ENCODE results near the gene DBNL.

DBNL gene

DNA sequence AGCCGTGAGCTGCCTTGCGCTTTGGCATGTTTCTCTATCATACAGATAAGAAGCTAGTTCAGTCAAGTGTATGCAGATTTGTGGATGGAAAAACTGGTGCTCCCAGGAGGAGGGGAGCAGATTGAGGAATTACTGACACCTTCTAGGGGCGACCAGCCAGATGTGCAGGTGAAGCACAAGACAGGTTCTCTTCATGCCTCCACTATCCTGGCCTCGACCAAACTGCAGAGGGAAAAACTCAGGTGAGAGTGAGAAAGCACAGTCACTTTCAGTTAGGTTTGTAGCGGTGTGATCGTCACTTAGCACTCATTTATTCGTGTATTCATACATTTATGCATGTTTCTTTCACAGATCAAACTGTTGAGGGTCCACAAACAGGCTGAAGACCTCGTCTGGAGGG lies 600 bp upstream of the DBNL start:
- DNase-seq, result no peak

DNA sequence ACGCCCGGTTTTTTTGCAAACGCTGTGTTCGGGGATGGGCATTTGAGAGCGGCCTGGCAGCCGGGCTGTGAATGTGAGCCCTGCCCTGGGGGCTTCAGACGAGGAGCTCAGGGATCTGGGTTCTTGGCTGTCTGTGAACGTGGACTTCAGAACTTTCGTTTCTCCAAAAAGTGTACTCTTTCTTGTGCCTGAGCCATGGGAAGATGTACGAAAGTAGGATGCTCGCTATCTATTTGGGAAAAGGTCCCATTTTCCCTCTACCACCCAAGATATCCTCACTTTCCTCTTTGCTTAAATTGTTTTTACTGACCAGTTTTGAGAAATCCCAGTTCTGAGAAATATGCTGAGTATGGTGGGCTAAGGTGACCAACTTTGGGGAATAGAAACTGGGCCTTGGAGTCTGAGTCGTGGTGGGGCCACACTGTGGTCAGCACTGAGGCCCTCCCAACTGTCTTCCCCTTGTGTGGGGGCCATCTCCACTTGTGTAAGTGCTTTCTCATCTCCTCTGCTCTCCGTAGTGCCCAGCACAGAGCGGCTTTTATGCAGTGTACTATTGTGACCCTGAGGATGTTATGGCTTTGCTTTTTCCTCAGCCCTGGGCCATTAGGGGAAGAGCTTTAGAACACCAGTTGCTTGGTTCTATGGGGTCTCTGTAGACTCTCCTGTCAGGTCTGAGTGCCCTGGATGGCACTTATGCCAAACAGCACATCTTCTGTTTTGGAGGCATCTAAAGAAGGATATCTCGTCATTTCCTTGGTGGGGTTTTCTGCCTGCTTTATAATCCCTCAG lies 918 bp downstream of the DBNL start:
- DNase-seq, result no peak

DNA sequence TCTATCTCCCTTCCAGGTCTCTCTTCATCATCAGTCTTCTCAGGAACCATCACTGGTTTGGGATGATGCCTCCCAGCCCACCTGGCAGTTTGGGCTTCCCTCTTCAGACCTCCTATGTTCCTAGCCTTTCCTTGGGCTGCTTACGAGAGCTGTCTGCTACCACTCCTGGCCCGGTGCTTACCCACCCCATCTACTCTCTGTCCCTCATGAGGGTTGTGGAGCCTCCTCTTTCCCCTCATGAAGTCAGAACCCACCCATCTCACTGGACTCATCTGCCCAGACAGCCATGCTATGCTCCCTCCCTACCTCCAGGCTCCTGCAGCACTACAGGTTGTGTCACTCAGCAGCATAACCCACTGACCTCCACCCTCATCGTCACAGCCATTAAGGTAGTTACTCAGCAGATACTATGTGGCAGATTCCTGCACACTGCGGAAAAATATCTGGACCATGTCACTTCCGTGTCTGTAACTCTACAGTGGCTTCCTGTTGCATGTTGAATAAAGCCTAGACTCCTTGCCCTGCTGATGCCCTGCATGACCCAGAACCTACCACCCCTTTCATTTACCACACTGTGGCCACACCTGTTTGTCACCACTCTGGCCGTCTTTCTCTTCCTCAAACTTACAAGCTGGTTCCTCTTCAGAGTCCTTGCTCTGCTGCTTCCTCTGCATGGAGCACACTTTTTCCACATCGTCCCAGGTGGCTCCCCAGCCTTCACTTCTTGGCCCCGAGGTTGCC lies 2.0 kb downstream of the DBNL start:
- peak; percentile 17 for DNase-seq

DNA sequence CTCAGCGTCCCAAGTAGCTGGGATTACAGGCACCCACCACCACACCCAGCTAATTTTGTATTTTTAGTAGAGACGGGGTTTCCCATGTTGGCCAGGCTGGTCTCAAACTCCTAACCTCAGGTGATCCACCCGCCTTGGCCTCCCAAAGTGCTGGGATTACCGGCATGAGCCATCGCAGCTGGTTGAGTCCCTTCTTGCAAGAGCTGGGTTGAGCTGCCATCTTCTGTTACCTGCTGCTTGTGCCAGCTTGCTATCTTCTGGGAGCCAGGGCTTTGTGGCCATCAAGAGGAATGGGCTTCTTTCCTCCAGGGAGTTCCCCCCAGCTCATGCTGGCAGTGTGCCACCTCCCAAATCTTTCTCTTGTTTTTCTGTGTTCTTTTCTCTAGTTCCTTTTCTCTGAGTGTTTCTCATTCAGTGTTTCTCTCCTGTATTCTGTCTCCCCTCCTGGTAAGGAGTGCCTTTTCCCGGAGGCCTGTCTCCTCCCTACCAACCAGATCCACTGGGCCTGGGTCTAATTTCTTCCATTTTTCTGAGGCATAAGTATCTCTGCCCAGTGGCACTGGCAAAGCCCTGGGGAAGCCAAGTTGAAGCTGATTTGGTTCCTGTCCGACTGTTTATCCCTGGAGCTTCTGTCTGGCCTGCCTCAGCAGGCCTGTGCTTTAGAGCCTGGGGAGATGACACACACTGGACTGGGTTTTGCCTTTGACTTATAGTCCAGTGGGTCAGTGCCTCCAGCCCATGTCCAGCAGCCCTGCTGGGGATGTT lies 3.7 kb downstream of the DBNL start:
- DNase-seq, result no peak

DNA sequence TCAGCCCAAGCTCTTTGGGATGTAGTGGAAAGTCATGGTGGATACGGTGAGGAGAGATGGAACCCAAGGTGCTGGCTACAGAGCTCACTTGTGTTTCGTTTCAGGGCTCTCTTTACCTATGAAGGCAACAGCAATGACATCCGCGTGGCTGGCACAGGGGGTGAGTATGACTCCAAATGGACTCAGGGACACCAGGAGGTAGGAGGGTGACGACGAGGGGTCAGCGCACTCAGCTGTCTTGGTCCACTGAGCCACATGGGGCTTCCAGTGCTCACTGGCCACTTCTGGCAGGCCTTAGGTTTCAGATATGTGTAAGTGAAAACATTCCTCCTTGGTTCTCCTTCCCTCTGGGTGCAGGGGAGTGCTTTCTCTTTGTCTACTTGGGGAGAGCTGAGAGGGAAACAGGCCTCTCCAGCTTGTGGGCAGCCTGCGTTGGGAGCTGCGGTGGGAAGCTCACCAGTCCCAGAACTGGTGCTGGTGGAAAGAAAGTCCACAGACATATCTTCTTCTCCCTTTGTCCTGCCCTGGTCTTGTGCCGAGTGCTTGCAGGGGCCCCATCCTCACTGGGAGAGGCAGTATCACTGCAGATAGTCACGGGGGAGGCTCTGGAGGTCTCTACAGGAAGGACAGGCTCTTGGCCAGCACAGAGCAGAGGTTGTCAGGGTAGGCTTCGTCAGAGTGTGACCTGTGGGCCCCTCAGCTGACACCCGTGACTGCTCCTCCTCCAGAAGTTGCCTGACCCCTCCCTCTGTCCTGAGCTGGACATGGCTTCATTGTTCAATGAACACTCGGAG lies 5.8 kb downstream of the DBNL start:
- no peak for DNase-seq

DNA sequence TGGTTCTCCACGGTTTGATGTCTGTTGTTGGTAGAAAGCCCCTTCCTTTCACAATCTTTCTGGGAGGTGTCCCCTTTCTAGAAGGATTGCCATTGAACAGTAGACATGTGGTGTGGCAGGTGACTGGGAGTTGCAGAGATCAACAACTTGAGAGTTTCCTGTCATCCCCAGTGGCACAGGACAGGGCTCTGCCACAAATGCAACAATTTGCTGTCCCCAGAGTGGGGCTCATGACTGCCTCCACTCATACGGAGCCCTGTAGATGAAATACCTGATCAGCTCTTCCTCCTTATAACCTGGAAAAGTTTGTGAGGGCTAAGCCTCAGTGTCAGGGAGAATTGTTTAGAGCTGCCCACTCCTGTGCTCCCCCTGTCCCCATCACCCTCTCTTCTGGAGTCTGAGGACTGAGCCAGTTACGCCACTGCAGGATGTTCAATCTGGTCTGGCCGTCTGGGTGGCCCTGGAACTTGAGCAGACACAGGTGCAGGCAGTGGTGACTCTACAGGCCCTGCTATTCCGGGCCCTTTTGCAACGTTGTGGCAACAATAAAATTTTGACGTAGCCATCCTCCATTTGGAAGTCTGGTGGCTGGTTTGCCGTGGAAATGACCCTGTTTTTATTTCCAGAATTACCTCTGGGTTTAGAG lies 6.5 kb downstream of the DBNL start:
- no peak for DNase-seq

DNA sequence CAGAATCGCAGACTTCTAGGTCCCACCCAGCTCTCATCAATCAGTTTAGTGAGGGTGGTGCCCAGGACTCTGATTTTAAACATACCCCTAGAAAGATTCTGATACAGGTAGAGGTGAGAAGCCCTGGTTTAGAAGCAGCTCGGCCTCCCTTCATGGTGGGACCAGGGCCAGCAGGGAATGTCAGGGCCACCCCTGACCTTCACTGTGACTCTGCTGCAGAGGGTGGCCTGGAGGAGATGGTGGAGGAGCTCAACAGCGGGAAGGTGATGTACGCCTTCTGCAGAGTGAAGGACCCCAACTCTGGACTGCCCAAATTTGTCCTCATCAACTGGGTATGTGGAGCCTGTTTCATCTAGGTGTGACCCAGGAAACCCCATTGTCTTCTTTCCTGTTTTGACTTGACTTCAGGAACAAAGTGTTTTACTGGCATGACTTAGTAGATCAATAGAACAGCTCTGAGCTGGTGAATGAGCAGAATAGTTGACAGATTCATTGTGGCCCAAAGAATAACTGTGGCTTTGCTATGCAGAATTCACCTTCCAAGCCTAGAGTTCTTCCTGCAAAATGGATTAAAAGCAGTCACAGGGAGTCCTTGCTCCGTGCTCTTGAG lies 7.2 kb downstream of the DBNL start:
- DNase-seq, result no peak

DNA sequence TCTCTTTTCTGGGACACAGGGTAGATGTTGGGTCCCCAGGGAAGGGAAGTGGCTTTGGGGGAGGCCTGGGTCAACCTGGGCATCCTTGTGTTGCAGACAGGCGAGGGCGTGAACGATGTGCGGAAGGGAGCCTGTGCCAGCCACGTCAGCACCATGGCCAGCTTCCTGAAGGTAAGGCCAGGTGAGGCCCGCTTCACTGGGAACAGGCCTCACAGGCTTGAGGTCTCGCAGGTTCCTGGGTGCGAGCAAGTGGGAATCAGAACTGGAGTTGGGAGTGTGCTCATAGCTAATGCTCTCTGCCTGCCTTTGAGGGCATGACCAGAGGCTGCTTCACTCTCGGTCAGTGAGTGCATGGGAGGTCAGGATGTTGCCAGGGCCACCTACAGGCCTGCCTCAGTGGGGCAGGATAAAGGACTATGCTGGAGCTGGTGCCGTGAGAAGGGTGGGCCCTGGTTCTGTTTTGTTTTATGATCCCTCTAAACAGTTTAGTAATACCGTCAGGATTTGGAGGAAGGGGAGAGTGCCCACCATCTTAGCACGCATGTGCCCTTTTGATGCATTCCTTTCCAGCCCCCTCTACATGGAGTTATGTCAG lies 8.4 kb downstream of the DBNL start:
- no peak for DNase-seq

DNA sequence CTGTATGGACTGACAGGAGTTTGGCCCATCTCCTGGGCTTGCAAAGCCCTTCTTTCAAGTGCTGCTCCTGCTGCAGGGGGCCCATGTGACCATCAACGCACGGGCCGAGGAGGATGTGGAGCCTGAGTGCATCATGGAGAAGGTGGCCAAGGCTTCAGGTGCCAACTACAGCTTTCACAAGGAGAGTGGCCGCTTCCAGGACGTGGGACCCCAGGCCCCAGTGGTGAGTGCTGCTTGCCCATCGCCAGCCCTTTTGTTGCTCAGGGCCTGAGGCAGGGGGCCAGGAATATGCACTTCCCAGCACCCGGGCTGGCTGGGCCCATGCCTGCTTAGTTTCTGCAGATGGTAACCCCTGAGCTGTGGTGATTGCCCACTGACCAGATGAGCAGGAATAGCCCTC lies 12.2 kb downstream of the DBNL start:
- no peak for DNase-seq

DNA sequence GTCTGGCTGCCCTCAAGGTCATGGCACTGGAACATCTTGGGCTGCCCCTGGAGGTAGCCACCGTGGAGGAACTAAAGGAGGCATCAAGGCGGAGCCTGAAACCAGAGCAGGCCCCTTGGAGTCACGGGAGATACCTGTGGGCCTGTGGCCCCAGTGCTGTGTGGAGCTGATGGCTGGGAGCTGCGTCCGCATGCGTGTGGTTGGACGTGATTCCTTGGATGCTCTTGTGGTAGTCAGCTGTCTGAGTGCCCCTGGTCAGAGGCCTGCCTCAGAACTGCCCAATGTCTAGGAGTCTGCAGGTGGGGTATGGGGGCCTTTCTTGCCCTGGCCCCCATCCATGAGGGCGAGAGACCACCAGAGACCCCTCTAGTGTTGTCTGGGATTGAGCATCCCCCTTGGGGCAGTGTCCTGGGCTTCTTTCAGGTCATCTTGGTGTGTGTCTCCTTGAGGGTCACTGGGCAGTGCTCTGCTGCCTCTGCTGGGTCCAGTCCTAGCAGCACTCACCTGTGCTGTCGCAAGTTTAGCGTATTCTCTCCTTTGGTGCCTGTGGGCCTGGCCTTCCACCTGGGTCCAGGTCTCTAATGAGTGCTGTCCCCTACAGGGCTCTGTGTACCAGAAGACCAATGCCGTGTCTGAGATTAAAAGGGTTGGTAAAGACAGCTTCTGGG lies 12.8 kb downstream of the DBNL start:
- DNase-seq, result no peak

DNA sequence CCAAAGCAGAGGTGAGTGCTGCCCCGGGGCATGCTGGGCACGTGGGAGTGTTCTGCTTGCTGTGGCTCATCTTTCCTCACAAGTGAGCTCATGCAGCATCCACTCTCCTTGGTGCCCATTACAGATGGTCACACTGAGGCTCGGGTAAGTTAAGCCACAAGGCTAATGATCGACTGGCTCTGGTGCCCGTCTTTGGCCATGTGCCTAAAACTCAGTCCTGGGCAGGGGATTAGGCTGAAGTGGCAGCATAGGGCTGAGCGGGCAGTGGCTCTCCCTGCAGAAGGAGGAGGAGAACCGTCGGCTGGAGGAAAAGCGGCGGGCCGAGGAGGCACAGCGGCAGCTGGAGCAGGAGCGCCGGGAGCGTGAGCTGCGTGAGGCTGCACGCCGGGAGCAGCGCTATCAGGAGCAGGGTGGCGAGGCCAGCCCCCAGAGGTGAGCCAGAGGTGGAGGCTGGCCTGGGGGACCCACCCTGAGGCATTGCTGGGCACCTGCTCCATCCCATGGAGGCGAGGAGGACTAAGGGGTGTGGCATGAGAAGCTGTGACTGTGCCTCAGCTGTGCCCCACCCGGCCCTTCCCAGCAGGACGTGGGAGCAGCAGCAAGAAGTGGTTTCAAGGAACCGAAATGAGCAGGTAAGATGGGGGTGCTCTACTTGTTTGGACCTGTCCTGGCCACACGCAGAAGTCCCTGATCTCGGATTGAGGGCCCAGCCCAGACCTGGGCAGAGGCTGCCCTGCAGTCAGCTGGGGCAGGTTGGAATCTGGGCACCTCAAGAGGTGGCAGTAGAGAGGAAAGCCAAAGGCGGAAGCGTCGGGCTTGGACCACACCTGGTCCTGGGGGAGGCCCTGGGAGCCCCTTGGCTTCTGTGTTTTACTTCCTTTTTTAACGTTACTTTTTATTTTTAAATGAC lies 13.6 kb downstream of the DBNL start:
- no peak for DNase-seq

DNA sequence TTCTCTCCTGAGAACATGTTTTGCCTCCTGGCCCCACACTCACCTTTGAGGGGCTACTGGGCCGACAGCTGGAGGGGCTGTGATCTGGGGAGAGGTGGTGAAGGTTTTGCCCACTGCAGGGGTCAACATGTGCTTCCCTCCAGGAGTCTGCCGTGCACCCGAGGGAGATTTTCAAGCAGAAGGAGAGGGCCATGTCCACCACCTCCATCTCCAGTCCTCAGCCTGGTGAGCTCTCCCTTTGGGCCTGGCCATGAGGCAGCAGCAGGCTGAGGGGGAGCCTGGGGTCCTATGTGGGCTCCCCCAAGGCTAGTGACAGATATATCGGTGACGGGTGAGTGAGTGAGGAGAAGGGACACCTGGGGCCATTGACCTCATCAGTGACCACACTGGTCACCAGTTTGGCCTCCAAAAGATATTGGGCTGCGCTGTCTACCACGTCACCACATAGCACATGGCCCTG lies 14.3 kb downstream of the DBNL start:
- no peak for DNase-seq

DNA sequence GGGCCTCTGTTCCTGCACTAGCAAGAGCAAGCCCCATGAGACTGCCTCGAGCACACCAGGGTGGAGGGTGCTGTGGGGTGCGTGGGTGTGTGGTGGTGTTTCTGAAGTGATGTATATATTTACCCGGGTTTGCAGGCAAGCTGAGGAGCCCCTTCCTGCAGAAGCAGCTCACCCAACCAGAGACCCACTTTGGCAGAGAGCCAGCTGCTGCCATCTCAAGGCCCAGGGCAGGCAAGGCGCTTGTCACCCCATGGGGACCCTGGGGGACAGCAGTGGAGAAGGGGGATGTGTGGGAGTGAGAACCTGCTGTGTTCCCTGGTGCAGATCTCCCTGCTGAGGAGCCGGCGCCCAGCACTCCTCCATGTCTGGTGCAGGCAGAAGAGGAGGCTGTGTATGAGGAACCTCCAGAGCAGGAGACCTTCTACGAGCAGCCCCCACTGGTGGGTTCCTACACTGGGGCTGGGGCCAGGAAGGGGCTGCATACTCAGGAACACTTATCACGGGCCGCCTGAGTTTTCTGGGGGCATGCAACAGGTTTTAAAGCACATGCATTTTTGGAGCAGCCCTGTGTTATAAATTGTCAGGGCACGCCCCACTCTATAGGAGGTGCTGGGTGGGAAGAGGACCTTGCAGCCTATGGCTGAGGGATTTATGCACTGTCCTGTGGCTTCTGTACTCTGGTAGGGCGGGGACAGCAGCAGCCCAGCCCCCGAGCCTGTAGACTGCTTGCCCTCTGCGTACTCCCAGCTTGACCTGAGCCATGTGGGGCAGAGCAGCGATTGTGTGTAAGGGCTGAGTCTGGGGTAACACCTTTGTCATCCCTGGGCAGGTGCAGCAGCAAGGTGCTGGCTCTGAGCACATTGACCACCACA lies 15.0 kb downstream of the DBNL start:
- DNase-seq, result no peak

DNA sequence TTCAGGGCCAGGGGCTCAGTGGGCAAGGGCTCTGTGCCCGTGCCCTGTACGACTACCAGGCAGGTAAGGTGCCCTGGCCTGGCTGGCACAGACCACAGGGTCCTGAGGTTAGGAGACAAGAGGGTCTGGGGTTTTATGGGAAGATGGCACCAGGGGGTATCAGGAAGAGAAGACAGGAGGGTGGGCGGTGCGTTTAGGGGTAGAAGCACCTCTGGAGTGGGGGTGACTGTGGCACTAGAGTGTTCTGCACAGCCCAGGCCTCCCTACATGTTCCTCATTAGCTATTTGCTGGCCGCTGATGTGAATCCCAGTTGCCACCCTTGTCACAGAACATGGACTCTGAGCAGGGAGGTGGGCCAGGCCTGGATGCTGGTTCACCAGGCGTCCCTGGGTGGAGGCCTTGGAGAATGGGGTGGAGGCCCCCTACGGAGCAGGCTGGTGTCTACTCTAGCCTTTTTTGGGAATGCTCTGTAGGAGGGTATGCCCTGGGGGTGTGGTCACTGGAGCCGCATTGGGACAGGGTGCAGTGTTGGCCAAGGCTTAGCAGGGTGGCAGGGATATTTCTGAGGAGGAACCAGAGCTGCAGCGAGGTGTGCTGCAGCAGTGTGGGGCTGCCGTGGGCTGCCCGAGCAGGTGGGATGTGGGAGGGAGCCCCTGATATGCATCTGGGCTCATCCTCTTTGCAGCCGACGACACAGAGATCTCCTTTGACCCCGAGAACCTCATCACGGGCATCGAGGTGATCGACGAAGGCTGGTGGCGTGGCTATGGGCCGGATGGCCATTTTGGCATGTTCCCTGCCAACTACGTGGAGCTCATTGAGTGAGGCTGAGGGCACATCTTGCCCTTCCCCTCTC lies 15.8 kb downstream of the DBNL start:
- DNase-seq, result no peak

DNA sequence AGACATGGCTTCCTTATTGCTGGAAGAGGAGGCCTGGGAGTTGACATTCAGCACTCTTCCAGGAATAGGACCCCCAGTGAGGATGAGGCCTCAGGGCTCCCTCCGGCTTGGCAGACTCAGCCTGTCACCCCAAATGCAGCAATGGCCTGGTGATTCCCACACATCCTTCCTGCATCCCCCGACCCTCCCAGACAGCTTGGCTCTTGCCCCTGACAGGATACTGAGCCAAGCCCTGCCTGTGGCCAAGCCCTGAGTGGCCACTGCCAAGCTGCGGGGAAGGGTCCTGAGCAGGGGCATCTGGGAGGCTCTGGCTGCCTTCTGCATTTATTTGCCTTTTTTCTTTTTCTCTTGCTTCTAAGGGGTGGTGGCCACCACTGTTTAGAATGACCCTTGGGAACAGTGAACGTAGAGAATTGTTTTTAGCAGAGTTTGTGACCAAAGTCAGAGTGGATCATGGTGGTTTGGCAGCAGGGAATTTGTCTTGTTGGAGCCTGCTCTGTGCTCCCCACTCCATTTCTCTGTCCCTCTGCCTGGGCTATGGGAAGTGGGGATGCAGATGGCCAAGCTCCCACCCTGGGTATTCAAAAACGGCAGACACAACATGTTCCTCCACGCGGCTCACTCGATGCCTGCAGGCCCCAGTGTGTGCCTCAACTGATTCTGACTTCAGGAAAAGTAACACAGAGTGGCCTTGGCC lies 16.6 kb downstream of the DBNL start:
- DNase-seq, result no peak

DNA sequence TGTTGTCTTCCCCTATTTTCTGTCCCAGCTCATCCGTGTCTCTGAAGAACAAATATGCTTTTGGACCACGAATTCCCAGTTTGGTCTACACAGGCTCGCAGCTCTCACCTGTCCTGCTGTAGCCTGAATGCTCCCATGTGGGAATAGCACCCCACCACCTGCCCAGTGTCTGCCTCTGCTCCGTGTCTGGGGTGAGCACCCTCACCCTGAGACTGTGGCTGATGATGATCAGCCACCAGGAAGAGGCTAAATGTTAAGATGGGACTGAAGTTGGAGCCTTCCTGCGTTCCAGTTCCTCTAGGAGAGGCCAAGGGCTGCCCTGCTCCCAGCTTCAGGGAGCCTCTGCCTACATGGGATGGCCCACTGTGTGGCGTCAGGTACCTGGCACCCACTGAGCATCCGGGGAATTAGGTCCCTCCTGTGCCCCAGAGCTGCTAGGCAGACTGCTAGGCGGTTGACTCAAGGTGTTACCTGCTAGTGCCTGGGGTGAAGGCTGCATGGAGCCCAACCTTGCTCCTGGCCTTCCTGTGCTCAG lies 17.2 kb downstream of the DBNL start:
- no peak for DNase-seq
